ENCODE measurements around the gene CYP1B1. TPM values are rescaled to one million over a fixed set of nuclear protein-coding genes. Genes with fewer than 3 reads are reported as not detected.

The CYP1B1 gene
- polyA plus RNA-seq, 1 donor from 2014 or later, result not detected

DNA sequence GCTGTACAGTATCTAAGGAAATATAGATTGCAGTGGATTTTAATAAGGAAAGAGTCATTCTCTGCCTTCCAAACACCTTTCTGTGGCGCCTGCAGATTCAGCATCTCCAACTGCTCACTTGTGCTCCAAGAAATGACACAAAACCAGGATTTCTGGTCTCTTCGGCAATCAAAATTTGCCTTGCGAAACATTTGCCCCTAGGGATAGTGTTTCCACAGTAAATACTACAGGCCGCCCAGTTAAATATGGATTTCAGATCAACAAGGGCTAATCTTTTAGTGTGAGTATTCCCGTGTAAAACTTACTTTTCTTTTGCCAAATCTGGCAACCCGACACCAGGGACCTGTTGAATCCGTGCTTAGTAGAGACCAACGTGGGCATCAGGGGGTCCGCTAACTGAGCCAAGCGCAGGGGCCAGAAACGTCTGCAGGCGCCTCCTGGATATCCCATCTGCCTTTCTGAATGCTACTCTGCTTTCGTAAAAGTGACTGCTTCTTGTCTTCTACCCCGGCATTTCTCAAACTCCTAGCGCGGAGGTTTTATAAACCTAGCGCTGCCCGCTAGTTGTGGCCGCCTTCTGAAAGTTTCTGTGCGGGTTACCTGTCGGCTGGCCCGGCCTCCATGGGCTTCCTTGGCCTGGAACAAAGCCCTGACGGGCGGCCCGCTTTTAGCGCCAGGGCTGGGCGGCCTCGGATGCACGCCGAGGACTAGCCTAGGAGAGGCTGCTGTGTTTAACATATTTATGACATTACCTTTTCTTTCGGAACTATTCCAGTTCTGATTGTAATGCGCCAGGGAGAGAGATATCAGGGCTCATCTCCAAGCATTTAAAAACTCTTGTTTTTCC lies 2.5 kb downstream of the CYP1B1 start:
- no peak for TF ChIP-seq MXI1 (conservative IDR thresholded peaks at IDR 0.05; ENCODE audit: poor library complexity, severe bottlenecking)
- no peak for TF ChIP-seq REST (IDR thresholded peaks at IDR 0.05; ENCODE audit: borderline replicate concordance)
- no peak for TF ChIP-seq RAD21 (conservative IDR thresholded peaks at IDR 0.05)
- TF ChIP-seq EP300 (conservative IDR thresholded peaks at IDR 0.05; ENCODE audit: poor library complexity, severe bottlenecking), result no peak
- TF ChIP-seq POLR2AphosphoS5 (IDR thresholded peaks at IDR 0.05), result no peak
- no peak for TF ChIP-seq EZH2 (IDR thresholded peaks at IDR 0.05; ENCODE audit: borderline replicate concordance, insufficient read depth, low read length, poor library complexity, severe bottlenecking)
- TF ChIP-seq TAF1 (IDR thresholded peaks at IDR 0.05; ENCODE audit: low read depth), result no peak
- TF ChIP-seq, protein P1, sequence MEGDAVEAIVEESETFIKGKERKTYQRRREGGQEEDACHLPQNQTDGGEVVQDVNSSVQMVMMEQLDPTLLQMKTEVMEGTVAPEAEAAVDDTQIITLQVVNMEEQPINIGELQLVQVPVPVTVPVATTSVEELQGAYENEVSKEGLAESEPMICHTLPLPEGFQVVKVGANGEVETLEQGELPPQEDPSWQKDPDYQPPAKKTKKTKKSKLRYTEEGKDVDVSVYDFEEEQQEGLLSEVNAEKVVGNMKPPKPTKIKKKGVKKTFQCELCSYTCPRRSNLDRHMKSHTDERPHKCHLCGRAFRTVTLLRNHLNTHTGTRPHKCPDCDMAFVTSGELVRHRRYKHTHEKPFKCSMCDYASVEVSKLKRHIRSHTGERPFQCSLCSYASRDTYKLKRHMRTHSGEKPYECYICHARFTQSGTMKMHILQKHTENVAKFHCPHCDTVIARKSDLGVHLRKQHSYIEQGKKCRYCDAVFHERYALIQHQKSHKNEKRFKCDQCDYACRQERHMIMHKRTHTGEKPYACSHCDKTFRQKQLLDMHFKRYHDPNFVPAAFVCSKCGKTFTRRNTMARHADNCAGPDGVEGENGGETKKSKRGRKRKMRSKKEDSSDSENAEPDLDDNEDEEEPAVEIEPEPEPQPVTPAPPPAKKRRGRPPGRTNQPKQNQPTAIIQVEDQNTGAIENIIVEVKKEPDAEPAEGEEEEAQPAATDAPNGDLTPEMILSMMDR (IDR thresholded peaks at IDR 0.05; ENCODE audit: poor library complexity, severe bottlenecking), result no peak
- TF ChIP-seq SMC3 (conservative IDR thresholded peaks at IDR 0.05; ENCODE audit: poor library complexity), result no peak
- no peak overlapping the region for H2AFZ ChIP-seq (ENCODE audit: low read depth, low read length)
- H3K79me2 ChIP-seq (replicated peaks; ENCODE audit: insufficient read depth, low read length), result no peaks in the 10 kb centered on the region
- peaks cover 66% of the 10 kb centered on the region for H3K27me3 ChIP-seq (ENCODE audit: insufficient read depth, low read depth, low read length)
- peaks cover 2% of the 10 kb centered on the region for H3K9me3 ChIP-seq (ENCODE audit: low read length)
- no peak overlapping the region for H3K9ac ChIP-seq (ENCODE audit: low read length)
- no peaks in the 10 kb centered on the region for H3K36me3 ChIP-seq (ENCODE audit: insufficient read depth, low read length)
- H3K4me2 ChIP-seq (ENCODE audit: low read length), result no peak overlapping the region
- H3F3A ChIP-seq (ENCODE audit: insufficient read depth, low read length, poor library complexity, severe bottlenecking), result no peaks in the 10 kb centered on the region
- H3K27ac ChIP-seq (ENCODE audit: low read length), result no peak overlapping the region
- no peaks in the 10 kb centered on the region for H3K9me2 ChIP-seq (ENCODE audit: insufficient read depth, low read length)
- peak overlapping the region; percentile 75 for H3K4me3 ChIP-seq (ENCODE audit: low read length)
- no peaks in the 10 kb centered on the region for H4K20me1 ChIP-seq (ENCODE audit: insufficient read depth)

- peaks cover 40% of the 10 kb centered on the region for H3K27me3 ChIP-seq (ENCODE audit: insufficient read depth, low read depth, low read length)
- no peaks in the 10 kb centered on the region for H3F3A ChIP-seq (ENCODE audit: insufficient read depth, low read length, poor library complexity, severe bottlenecking)
- H3K4me3 ChIP-seq (ENCODE audit: low read length), result no peak overlapping the region
- H3K27ac ChIP-seq (ENCODE audit: low read length), result no peak overlapping the region
- no peaks in the 10 kb centered on the region for H3K9me2 ChIP-seq (ENCODE audit: insufficient read depth, low read length)
- TF ChIP-seq TAF1 (IDR thresholded peaks at IDR 0.05; ENCODE audit: low read depth) (no peak), EZH2 (IDR thresholded peaks at IDR 0.05; ENCODE audit: borderline replicate concordance, insufficient read depth, low read length, poor library complexity, severe bottlenecking) (no peak), RAD21 (conservative IDR thresholded peaks at IDR 0.05) (no peak), EP300 (conservative IDR thresholded peaks at IDR 0.05; ENCODE audit: poor library complexity, severe bottlenecking) (no peak), POLR2AphosphoS5 (IDR thresholded peaks at IDR 0.05) (no peak), REST (IDR thresholded peaks at IDR 0.05; ENCODE audit: borderline replicate concordance) (no peak), SMC3 (conservative IDR thresholded peaks at IDR 0.05; ENCODE audit: poor library complexity) (no peak), MXI1 (conservative IDR thresholded peaks at IDR 0.05; ENCODE audit: poor library complexity, severe bottlenecking) (no peak)
- TF ChIP-seq, protein P1 (IDR thresholded peaks at IDR 0.05; ENCODE audit: poor library complexity, severe bottlenecking), result no peak
- H3K4me2 ChIP-seq (ENCODE audit: low read length), result no peak overlapping the region
- H3K9me3 ChIP-seq (ENCODE audit: low read length), result peaks cover 2% of the 10 kb centered on the region
- H3K79me2 ChIP-seq (replicated peaks; ENCODE audit: insufficient read depth, low read length), result no peaks in the 10 kb centered on the region
- H4K20me1 ChIP-seq (ENCODE audit: insufficient read depth), result no peaks in the 10 kb centered on the region
- no peak overlapping the region for H2AFZ ChIP-seq (ENCODE audit: low read depth, low read length)
- no peak overlapping the region for H3K9ac ChIP-seq (ENCODE audit: low read length)
- H3K36me3 ChIP-seq (ENCODE audit: insufficient read depth, low read length), result no peaks in the 10 kb centered on the region
These were observed 5.5 kb downstream of the CYP1B1 start for GRCh38 chr2:38070438-38070837.

Measured in neural cell (in vitro differentiated cells).